Thymus (tissue), 14 donors: ENCODE data around the gene TYW1B. TPM values are rescaled to one million over a fixed set of nuclear protein-coding genes. Genes with fewer than 3 reads are reported as not detected.
A peak's percentile ranks its signal among the peaks of the same experiment; 100 is the strongest.
"Not testable (repeated sequence)": the region's sequence is repeated elsewhere in the genome, so short reads cannot be mapped to it uniquely, and the experiment has no call there.

Source experiments
- DNase-seq, 9 donors: peaks; one replicate each; pipeline ENCODE4 v3.0.0-alpha.2; 2013; ENCODE audit warnings: low spot score in 9 of 9, low read depth in 6 of 9, missing footprints in 1 of 9
- H3K27ac ChIP-seq, 2 donors: one replicate each; pipeline ENCODE4 v1.5.1; 2013; ENCODE audit warnings: control low read depth in 1 of 2, low read depth in 1 of 2, low read length in 1 of 2, mild to moderate bottlenecking in 1 of 2, moderate library complexity in 1 of 2
- H3K27me3 ChIP-seq, 2 donors: one replicate each; pipeline ENCODE4 v1.5.1; 2013; ENCODE audit warnings: low read length in 1 of 2; ENCODE audit not compliant: control insufficient read depth in 2 of 2, insufficient read depth in 1 of 2
- H3K36me3 ChIP-seq, 2 donors: one replicate each; pipeline ENCODE4 v1.5.1; 2013; ENCODE audit warnings: low read length in 1 of 2, mild to moderate bottlenecking in 1 of 2, moderate library complexity in 1 of 2; ENCODE audit not compliant: control insufficient read depth in 2 of 2, insufficient read depth in 2 of 2
- H3K4me1 ChIP-seq, 2 donors: one replicate each; pipeline ENCODE4 v1.5.1; 2013; ENCODE audit warnings: low read length in 2 of 2; ENCODE audit not compliant: control insufficient read depth in 2 of 2, insufficient read depth in 2 of 2
- H3K4me3 ChIP-seq, 2 donors: one replicate each; pipeline ENCODE4 v1.5.1; 2013; ENCODE audit warnings: low read length in 2 of 2, control low read depth in 1 of 2, mild to moderate bottlenecking in 1 of 2
- H3K9me3 ChIP-seq, 2 donors: one replicate each; pipeline ENCODE4 v1.5.1; 2013; ENCODE audit warnings: low read length in 1 of 2, mild to moderate bottlenecking in 1 of 2; ENCODE audit not compliant: control insufficient read depth in 2 of 2, insufficient read depth in 1 of 2
- WGBS: extraction: QIAGEN DNeasy Blood & Tissue Kit; methylation state at CpG from one replicate; pipeline ENCODE4 v1.1.7; 2013; 5-methylcytosine and 5-hydroxymethylcytosine counted together
- long read RNA-seq, 10 donors: transcript quantifications; one replicate each; lab custom pipeline, GENCODE V29; 2026
- polyA plus RNA-seq: library from polyadenylated mRNA; stranded (reverse); fragments of 200-250 nt; gene quantifications from one replicate; pipeline ENCODE4 v1.2.3, GENCODE V29; 2013
- total RNA-seq: library from RNA; stranded (reverse); fragments of 120-200 nt; gene quantifications from one replicate; pipeline ENCODE4 v1.2.4, GENCODE V29; 2013
- donor health status: healthy.

Gene TYW1B, protein sequence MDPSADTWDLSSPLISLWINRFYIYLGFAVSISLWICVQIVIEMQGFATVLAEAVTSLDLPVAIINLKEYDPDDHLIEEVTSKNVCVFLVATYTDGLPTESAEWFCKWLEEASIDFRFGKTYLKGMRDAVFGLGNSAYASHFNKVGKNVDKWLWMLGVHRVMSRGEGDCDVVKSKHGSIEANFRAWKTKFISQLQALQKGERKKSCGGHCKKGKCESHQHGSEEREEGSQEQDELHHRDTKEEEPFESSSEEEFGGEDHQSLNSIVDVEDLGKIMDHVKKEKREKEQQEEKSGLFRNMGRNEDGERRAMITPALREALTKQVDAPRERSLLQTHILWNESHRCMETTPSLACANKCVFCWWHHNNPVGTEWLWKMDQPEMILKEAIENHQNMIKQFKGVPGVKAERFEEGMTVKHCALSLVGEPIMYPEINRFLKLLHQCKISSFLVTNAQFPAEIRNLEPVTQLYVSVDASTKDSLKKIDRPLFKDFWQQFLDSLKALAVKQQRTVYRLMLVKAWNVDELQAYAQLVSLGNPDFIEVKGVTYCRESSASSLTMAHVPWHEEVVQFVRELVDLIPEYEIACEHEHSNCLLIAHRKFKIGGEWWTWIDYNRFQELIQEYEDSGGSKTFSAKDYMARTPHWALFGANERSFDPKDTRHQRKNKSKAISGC
- 9.7 TPM for total RNA-seq
- 3.0 TPM for polyA plus RNA-seq
- long read RNA-seq, donor 1, result 0 reads
- long read RNA-seq, donor 2, result 0 reads
- long read RNA-seq, donor 3, partial matches to known transcripts, result 0 of 1 reads
- long read RNA-seq, donor 3, other reads (novel, unspliced or antisense), result 0 of 1 reads
- long read RNA-seq, donor 4, result 0 reads
- long read RNA-seq, donor 5, result 0 reads
- long read RNA-seq, donor 6, partial matches to known transcripts, result 6 of 6 reads
- long read RNA-seq, donor 6, other reads (novel, unspliced or antisense), result 0 of 6 reads
- long read RNA-seq, donor 7, partial matches to known transcripts, result 0 of 1 reads
- long read RNA-seq, donor 7, other reads (novel, unspliced or antisense), result 0 of 1 reads
- long read RNA-seq, donor 8, result 0 reads
- long read RNA-seq, donor 9, partial matches to known transcripts, result 0 of 1 reads
- long read RNA-seq, donor 9, other reads (novel, unspliced or antisense), result 0 of 1 reads
- long read RNA-seq, donor 10, result 0 reads

- H3K4me3 ChIP-seq, result peak within 1 kb of the TSS; percentile 50 to 75
- not testable (repeated sequence) for H3K27me3 ChIP-seq, H3K9me3 ChIP-seq, H3K4me1 ChIP-seq
- under 1% methylated on average over 49 of the region's 49 CpGs for WGBS
- peak; percentile 96 to 99 (median 97) for DNase-seq
- H3K36me3 ChIP-seq, result peaks cover 8 to 12% of the 10 kb centered on the region in 2 donors
- H3K27ac ChIP-seq, result peak within 1 kb of the TSS; percentile 10 to 91
Observed at GRCh38 chr7:72827839-72828591, at the start of gene TYW1B. Gene TYW1B, minus strand, starts transcription at chr7:72828200. Its CDS starts 125 bp downstream, at chr7:72828075.

- not testable (repeated sequence) for H3K4me1 ChIP-seq, H3K36me3 ChIP-seq, H3K27ac ChIP-seq, H3K9me3 ChIP-seq, H3K27me3 ChIP-seq, H3K4me3 ChIP-seq, DNase-seq
- WGBS, result 72% methylated on average over 6 of the region's 7 CpGs
Observed at GRCh38 chr7:72867591-72867990, 39.6 kb upstream of the TYW1B start.

- not testable (repeated sequence) for H3K4me3 ChIP-seq, H3K27ac ChIP-seq, DNase-seq, H3K9me3 ChIP-seq, H3K36me3 ChIP-seq, H3K4me1 ChIP-seq, H3K27me3 ChIP-seq
- 93% methylated on average over 9 of the region's 9 CpGs for WGBS
Observed at GRCh38 chr7:72858846-72859400, 30.9 kb upstream of the TYW1B start.

- WGBS, result 3% methylated on average over 1 of the region's 1 CpG
Observed at GRCh38 chr7:72857925-72858324, 29.9 kb upstream of the TYW1B start.

DNA sequence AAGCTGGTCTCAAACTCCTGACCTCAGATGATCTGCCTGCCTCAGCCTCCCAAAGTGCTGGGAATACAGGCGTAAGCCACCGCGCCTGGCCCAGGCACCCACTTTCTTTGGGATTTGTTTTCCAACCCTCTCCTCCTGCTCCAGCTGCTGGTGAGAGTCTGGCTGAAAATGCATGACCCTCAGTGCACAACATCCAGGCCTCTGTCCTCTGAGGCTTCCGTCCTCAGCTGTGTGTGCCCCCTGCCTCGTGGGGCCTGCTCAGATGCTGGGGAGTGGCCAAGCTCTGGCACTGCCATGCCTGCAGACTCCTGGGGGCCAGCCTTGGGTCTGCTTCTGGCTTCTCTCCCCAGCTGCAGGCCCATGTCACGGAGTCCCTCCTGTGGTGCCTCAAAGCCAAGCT lies 27.3 kb upstream of the TYW1B start:
- WGBS, result 98% methylated on average over 6 of the region's 6 CpGs
- DNase-seq, H3K27me3 ChIP-seq, H3K4me1 ChIP-seq, H3K36me3 ChIP-seq, H3K27ac ChIP-seq, H3K4me3 ChIP-seq, H3K9me3 ChIP-seq: not testable (repeated sequence)

More at GRCh38 chr7:72857925-72858324, 29.9 kb upstream of the TYW1B start:
- DNase-seq, H3K27ac ChIP-seq, H3K9me3 ChIP-seq, H3K4me3 ChIP-seq, H3K4me1 ChIP-seq, H3K36me3 ChIP-seq, H3K27me3 ChIP-seq: not testable (repeated sequence)

- H3K27me3 ChIP-seq, H3K4me3 ChIP-seq, DNase-seq, H3K9me3 ChIP-seq, H3K36me3 ChIP-seq, H3K27ac ChIP-seq, H3K4me1 ChIP-seq: not testable (repeated sequence)
- 100% methylated on average over 1 of the region's 2 CpGs for WGBS
Observed at GRCh38 chr7:72852937-72853336, 24.9 kb upstream of the TYW1B start.

GRCh38 chr7:72850746-72851145 lies 22.7 kb upstream of the TYW1B start:
- H3K27me3 ChIP-seq, DNase-seq, H3K36me3 ChIP-seq, H3K9me3 ChIP-seq, H3K27ac ChIP-seq, H3K4me1 ChIP-seq, H3K4me3 ChIP-seq: not testable (repeated sequence)
- 98% methylated on average over 3 of the region's 3 CpGs for WGBS

DNA sequence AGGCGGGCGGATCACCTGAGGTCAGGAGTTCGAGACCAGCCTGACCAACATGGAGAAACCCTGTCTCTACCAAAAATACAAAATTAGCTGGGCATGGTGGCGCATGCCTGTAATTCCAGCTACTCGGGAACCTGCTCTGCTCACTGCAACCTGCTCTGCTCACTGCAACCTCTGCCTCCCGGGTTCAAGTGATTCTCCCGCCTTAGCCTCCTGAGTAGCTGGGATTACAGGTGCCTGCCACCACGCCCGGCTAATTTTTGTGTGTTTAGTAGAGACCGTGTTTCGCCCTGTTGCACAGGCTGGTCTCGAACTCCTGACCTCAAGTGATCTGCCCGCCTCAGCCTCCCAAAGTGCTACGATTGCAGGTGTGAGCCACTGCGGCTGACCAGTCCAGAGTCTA lies 16.1 kb upstream of the TYW1B start:
- not testable (repeated sequence) for H3K27me3 ChIP-seq, H3K4me3 ChIP-seq, H3K27ac ChIP-seq, DNase-seq, H3K4me1 ChIP-seq, H3K36me3 ChIP-seq
- peaks cover 0 to 20% of the 10 kb centered on the region in 2 donors for H3K9me3 ChIP-seq
- 95% methylated on average over 15 of the region's 15 CpGs for WGBS
